Suprapubic skin (tissue), 3 donors: Measurements from ENCODE around the gene ADCYAP1R1.

Experiments used
- CTCF ChIP-seq, 2 donors: fragments of 200-600 bp in 1 of 2; fragments of 450-650 bp in 1 of 2; sonication (generic) in 1 of 2; IDR thresholded peaks; one replicate each; pipeline ENCODE4 v1.5.1; 2016 to 2019; ENCODE audit warnings: antibody characterized with exemption in 2 of 2, mild to moderate bottlenecking in 1 of 2, moderate library complexity in 1 of 2
- EP300 ChIP-seq: sonication (generic); formaldehyde crosslinking; IDR thresholded peaks from one replicate; pipeline ENCODE4 v1.6.1; 2017; ENCODE audit warnings: antibody characterized with exemption
- POLR2A ChIP-seq, 2 donors: fragments of 450-650 bp; IDR thresholded peaks; one replicate each; pipeline ENCODE4 v1.6.1; 2017; ENCODE audit warnings: antibody characterized with exemption in 2 of 2, mild to moderate bottlenecking in 2 of 2, moderate library complexity in 2 of 2

- TF ChIP-seq POLR2A (IDR thresholded peaks at IDR 0.05): no peak
- TF ChIP-seq CTCF (IDR thresholded peaks at IDR 0.05): no peak
- no peak for TF ChIP-seq EP300
Measured at GRCh38 chr7:31084226-31084625, 32.1 kb downstream of the ADCYAP1R1 start.
